GM10266 (cell line): ENCODE data around the gene TSPOAP1.

ENCODE experiments used
- DNase-seq: peaks from one replicate; pipeline ENCODE4 v3.0.0; 2012; ENCODE audit errors: extremely low spot score
- CTCF ChIP-seq: IDR thresholded peaks from 2 replicates; pipeline ENCODE4 v1.5.1; 2012; ENCODE audit warnings: mild to moderate bottlenecking, low read depth; ENCODE audit not compliant: control insufficient read depth, insufficient read depth; ENCODE audit errors: missing control alignments

Gene TSPOAP1

GRCh38 chr17:58315750-58316149 lies 12.8 kb downstream of the TSPOAP1 start:
- TF ChIP-seq CTCF: no peak

GRCh38 chr17:58315281-58315711 lies 13.3 kb downstream of the TSPOAP1 start:
- no peak for TF ChIP-seq CTCF
- no peak for DNase-seq

More at GRCh38 chr17:58315750-58316149, 12.8 kb downstream of the TSPOAP1 start:
- DNase-seq: no peak

- no peak for DNase-seq
- TF ChIP-seq CTCF: no peak
Observed at GRCh38 chr17:58314706-58315015, 13.9 kb downstream of the TSPOAP1 start.

GRCh38 chr17:58313815-58314705 lies 14.5 kb downstream of the TSPOAP1 start:
- no peak for TF ChIP-seq CTCF
- no peak for DNase-seq

- DNase-seq: no peak
- no peak for TF ChIP-seq CTCF
Observed at GRCh38 chr17:58312829-58313228, 15.8 kb downstream of the TSPOAP1 start.

- TF ChIP-seq CTCF: no peak
- no peak for DNase-seq
Observed at GRCh38 chr17:58312021-58312630, 16.5 kb downstream of the TSPOAP1 start.

GRCh38 chr17:58311429-58311894 lies 17.1 kb downstream of the TSPOAP1 start:
- no peak for TF ChIP-seq CTCF
- no peak for DNase-seq
